ENCODE data around the gene GPSM3. TPM values are rescaled to one million over a fixed set of nuclear protein-coding genes. Genes with fewer than 3 reads are reported as not detected.

Gene GPSM3
- total RNA-seq, 1 experiment from 2014 or later = 4.8 TPM

DNA sequence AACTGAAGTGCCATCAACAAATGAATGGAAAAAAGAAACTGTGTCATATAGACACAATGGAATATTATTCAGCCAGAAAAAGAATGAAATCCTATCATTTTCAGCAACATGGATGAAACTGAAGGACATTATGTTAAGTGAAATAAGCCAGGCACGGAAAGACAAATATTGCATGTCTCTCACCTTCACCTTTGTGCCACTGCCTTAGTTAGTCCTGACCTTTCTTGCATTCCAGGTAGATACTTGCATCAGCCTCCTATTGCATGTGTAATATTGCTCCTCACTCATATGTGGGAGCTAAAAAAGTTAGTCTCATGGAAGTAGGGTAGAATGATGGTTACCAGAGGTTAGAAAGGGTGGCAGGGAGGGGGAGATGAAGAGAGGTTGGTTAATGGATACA lies 16.6 kb upstream of the GPSM3 start:
- no peak for TF ChIP-seq EZH2 (IDR thresholded peaks at IDR 0.05; ENCODE audit: borderline replicate concordance, low read depth, low read length, poor library complexity, severe bottlenecking)
- TF ChIP-seq, protein P1, sequence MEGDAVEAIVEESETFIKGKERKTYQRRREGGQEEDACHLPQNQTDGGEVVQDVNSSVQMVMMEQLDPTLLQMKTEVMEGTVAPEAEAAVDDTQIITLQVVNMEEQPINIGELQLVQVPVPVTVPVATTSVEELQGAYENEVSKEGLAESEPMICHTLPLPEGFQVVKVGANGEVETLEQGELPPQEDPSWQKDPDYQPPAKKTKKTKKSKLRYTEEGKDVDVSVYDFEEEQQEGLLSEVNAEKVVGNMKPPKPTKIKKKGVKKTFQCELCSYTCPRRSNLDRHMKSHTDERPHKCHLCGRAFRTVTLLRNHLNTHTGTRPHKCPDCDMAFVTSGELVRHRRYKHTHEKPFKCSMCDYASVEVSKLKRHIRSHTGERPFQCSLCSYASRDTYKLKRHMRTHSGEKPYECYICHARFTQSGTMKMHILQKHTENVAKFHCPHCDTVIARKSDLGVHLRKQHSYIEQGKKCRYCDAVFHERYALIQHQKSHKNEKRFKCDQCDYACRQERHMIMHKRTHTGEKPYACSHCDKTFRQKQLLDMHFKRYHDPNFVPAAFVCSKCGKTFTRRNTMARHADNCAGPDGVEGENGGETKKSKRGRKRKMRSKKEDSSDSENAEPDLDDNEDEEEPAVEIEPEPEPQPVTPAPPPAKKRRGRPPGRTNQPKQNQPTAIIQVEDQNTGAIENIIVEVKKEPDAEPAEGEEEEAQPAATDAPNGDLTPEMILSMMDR (conservative IDR thresholded peaks at IDR 0.05; ENCODE audit: low read depth, low read length) = no peak
- no peaks in the 10 kb centered on the region for H3K36me3 ChIP-seq (ENCODE audit: insufficient read depth, low read length, poor library complexity, severe bottlenecking)
- intact Hi-C loops (cut with micrococcal nuclease; ENCODE audit: unreplicated experiment) = no loop called here
- ChIA-PET CTCF (no interaction called here), POLR2A (ENCODE audit: low non-redundant PET) (no interaction called here)
- no peak overlapping the region for H3K27ac ChIP-seq (ENCODE audit: low read depth, low read length, poor library complexity, severe bottlenecking)
- no peaks in the 10 kb centered on the region for H3K9me3 ChIP-seq (ENCODE audit: low read depth, low read length, poor library complexity, severe bottlenecking)
- no peaks in the 10 kb centered on the region for H3K27me3 ChIP-seq (replicated peaks; ENCODE audit: insufficient read depth, low read depth, low read length, poor library complexity)
- H3K4me3 ChIP-seq (ENCODE audit: low read depth, low read length, poor library complexity, severe bottlenecking) = no peak overlapping the region
- H3K4me1 ChIP-seq (ENCODE audit: insufficient read depth, low read length, poor library complexity, severe bottlenecking) = no peaks in the 10 kb centered on the region
- no TSS peak for BruUV-seq (replicated peaks)
- DNase-seq (ENCODE audit: low spot score) = no peak

DNA sequence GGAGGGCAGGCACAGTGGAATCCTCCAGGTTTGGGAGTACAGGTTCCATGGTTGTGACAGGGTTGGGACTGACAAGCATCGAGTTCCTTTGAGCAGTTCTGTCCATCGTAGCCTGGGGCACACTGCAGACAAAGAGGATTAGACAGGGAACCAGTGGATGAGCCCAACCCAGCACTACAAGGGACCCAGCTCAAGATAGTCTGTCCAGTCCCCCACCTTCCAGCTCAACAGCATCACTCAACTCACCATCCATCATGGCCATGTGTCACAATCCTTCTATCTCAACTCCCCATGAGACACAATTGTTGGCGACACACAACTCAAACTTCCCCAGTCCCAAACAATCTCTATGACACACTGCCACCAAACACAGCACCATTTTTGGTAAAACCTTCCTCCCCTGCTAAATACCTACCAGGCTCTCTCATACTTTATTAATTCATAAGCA lies 11.8 kb upstream of the GPSM3 start:
- ChIA-PET CTCF (no interaction called here), POLR2A (ENCODE audit: low non-redundant PET) (no interaction called here)
- no peaks in the 10 kb centered on the region for H3K27me3 ChIP-seq (replicated peaks; ENCODE audit: insufficient read depth, low read depth, low read length, poor library complexity)
- H3K4me3 ChIP-seq (ENCODE audit: low read depth, low read length, poor library complexity, severe bottlenecking) = no peak overlapping the region
- no peak overlapping the region for H3K27ac ChIP-seq (ENCODE audit: low read depth, low read length, poor library complexity, severe bottlenecking)
- H3K9me3 ChIP-seq (ENCODE audit: low read depth, low read length, poor library complexity, severe bottlenecking) = no peaks in the 10 kb centered on the region
- BruUV-seq (replicated peaks) = no TSS peak
- DNase-seq (ENCODE audit: low spot score) = no peak
- TF ChIP-seq, protein P1 (conservative IDR thresholded peaks at IDR 0.05; ENCODE audit: low read depth, low read length) = no peak
- no peak for TF ChIP-seq EZH2 (IDR thresholded peaks at IDR 0.05; ENCODE audit: borderline replicate concordance, low read depth, low read length, poor library complexity, severe bottlenecking)
- intact Hi-C loops (cut with micrococcal nuclease; ENCODE audit: unreplicated experiment) = no loop called here
- peaks cover 9% of the 10 kb centered on the region for H3K4me1 ChIP-seq (ENCODE audit: insufficient read depth, low read length, poor library complexity, severe bottlenecking)
- H3K36me3 ChIP-seq (ENCODE audit: insufficient read depth, low read length, poor library complexity, severe bottlenecking) = no peaks in the 10 kb centered on the region

DNA sequence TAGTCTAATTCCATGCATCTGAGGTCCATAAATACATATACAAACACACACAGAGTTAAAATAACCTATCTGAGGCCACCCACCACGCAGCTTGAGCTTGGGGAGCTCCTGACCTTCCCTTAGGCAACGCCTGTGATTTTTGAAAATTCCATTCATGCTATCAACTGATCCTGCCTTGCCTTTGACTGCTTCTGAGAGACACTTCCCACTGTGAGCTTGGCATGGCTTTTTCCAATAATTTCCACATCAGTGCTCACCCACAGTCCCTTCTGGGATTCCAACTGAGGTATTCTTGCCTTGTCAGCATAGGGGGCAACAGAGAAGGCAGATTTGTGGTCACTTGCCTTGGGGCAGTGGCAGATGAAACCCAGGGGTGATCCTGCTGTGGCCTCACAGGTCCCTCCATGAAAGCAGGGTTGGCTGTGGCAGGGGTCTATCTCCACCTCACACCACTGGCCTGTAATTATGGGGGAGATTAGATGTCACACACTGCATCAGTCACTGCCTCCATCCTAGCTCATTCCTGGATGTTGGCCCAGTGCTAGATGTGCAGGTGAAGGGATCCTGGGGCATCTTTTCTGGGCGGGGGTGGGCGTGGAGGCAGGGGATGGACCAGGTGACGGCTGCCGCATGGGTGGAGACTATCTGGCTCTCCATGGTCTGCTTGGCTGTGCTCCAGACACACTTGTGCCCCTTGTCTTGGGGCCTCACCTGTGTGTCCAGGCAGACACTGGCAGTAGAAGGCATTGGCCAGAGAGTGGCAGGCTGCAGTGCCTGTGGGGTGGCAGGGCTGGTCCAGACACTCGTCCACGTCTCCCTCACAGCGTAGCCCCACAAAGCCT lies 11.2 kb upstream of the GPSM3 start:
- intact Hi-C loops (cut with micrococcal nuclease; ENCODE audit: unreplicated experiment) = no loop called here
- no peaks in the 10 kb centered on the region for H3K27me3 ChIP-seq (replicated peaks; ENCODE audit: insufficient read depth, low read depth, low read length, poor library complexity)
- CTCF ChIA-PET = no interaction called here
- no peak for TF ChIP-seq EZH2 (IDR thresholded peaks at IDR 0.05; ENCODE audit: borderline replicate concordance, low read depth, low read length, poor library complexity, severe bottlenecking)
- TF ChIP-seq, protein P1 (conservative IDR thresholded peaks at IDR 0.05; ENCODE audit: low read depth, low read length) = no peak
- POLR2A ChIA-PET (ENCODE audit: low non-redundant PET) = no interaction called here
- H3K4me3 ChIP-seq (ENCODE audit: low read depth, low read length, poor library complexity, severe bottlenecking) = no peak overlapping the region
- peaks cover 9% of the 10 kb centered on the region for H3K4me1 ChIP-seq (ENCODE audit: insufficient read depth, low read length, poor library complexity, severe bottlenecking)
- no peak overlapping the region for H3K27ac ChIP-seq (ENCODE audit: low read depth, low read length, poor library complexity, severe bottlenecking)
- no TSS peak for BruUV-seq (replicated peaks)
- H3K36me3 ChIP-seq (ENCODE audit: insufficient read depth, low read length, poor library complexity, severe bottlenecking) = no peaks in the 10 kb centered on the region
- H3K9me3 ChIP-seq (ENCODE audit: low read depth, low read length, poor library complexity, severe bottlenecking) = no peaks in the 10 kb centered on the region
- DNase-seq (ENCODE audit: low spot score) = peak; percentile 68

Data from A673 (cell line).